ENCODE results near the gene RCCD1.

- TF ChIP-seq CTCF (IDR thresholded peaks at IDR 0.05; ENCODE audit: control extremely low read depth in 1 of 3, insufficient read depth in 1 of 3, low read depth in 1 of 3, low read length in 3 of 3) (no peak), USF2 (IDR thresholded peaks at IDR 0.05; ENCODE audit: low read length) (no peak), POLR2A (IDR thresholded peaks at IDR 0.05; ENCODE audit: control extremely low read depth in 1 of 2, low read depth in 2 of 2, low read length in 2 of 2) (no peak)
These were observed 7.3 kb downstream of the RCCD1 start for GRCh38 chr15:90962021-90962420.

Data from H1 (cell line).